Esophagus muscularis mucosa (tissue), 4 donors: ENCODE results near the gene IL10. TPM values are rescaled to one million over a fixed set of nuclear protein-coding genes. Genes with fewer than 3 reads are reported as not detected.

Source experiments
- DNase-seq: peaks from one replicate; pipeline ENCODE4 v3.0.0-alpha.2; 2017; ENCODE audit errors: extremely low spot score
- H3K27ac ChIP-seq, 4 donors: fragments of 200-600 bp; sonication (generic); replicated peaks in 1 of 4; 1 replicate in 3 of 4; 2 replicates in 1 of 4; pipeline ENCODE4 v1.5.1; 2016 to 2019; ENCODE audit warnings: mild to moderate bottlenecking in 1 of 4
- H3K27me3 ChIP-seq, 4 donors: fragments of 200-600 bp; sonication (generic); one replicate each; pipeline versions ENCODE4 v1.5.1 to v1.6.0; 2016 to 2019
- H3K36me3 ChIP-seq, 4 donors: fragments of 200-600 bp; sonication (generic); one replicate each; pipeline ENCODE4 v1.5.1; 2016 to 2019
- H3K4me1 ChIP-seq, 4 donors: fragments of 200-600 bp; sonication (generic); one replicate each; pipeline ENCODE4 v1.5.1; 2016 to 2019
- H3K4me3 ChIP-seq, 4 donors: fragments of 200-600 bp; sonication (generic); 1 replicate in 2 of 4; 2 replicates in 2 of 4; pipeline ENCODE4 v1.5.1; 2016 to 2019; ENCODE audit warnings: mild to moderate bottlenecking in 4 of 4, moderate library complexity in 1 of 4
- H3K9me3 ChIP-seq, 4 donors: fragments of 200-600 bp; sonication (generic); 1 replicate in 3 of 4; 2 replicates in 1 of 4; pipeline ENCODE4 v1.5.1; 2016 to 2019
- CTCF ChIP-seq, 3 experiments: fragments of 200-600 bp in 2 of 3; fragments of 450-650 bp in 1 of 3; sonication (generic) in 2 of 3; IDR thresholded peaks; one replicate each; pipeline ENCODE4 v1.5.1; 2017 to 2019; ENCODE audit warnings: antibody characterized with exemption in 3 of 3, mild to moderate bottlenecking in 2 of 3, moderate library complexity in 1 of 3
- EP300 ChIP-seq: sonication (generic); formaldehyde crosslinking; IDR thresholded peaks from one replicate; pipeline ENCODE4 v1.6.1; 2017; ENCODE audit warnings: antibody characterized with exemption
- POLR2A ChIP-seq: fragments of 450-650 bp; IDR thresholded peaks from one replicate; pipeline ENCODE4 v1.6.1; 2017; ENCODE audit warnings: antibody characterized with exemption, moderate library complexity, mild to moderate bottlenecking, low read depth
- POLR2AphosphoS5 ChIP-seq, 2 donors: sonication (generic); formaldehyde crosslinking; IDR thresholded peaks; one replicate each; pipeline ENCODE4 v1.6.1; 2017; ENCODE audit warnings: antibody characterized with exemption in 2 of 2
- WGBS: methylation state at CpG from one replicate; pipeline ENCODE4 v1.1.5; 2018; 5-methylcytosine and 5-hydroxymethylcytosine counted together
- intact Hi-C: fragments of 100-400 bp; cut with DNase I; formaldehyde crosslinking; loops from one replicate; pipeline ENCODE4 v1.15.1; 2023
- total RNA-seq, 4 donors: library from RNA; depleted of rRNA; stranded (reverse); fragments of >200 nt; gene quantifications; one replicate each; pipeline versions ENCODE4 v1.1.0 to v1.2.1, GENCODE V29; 2016

Gene IL10
- total RNA-seq, 4 donors from 2014 or later, result 0.83 to 5.1 (median 3.5) TPM

- no peak for DNase-seq
- intact Hi-C loops, result no loop called here
- no peaks in the 10 kb centered on the region for H3K27me3 ChIP-seq
- H3K4me1 ChIP-seq, result peaks cover 0 to 7% (median 0%) of the 10 kb centered on the region in 4 donors
- 85% methylated on average over 2 of the region's 2 CpGs for WGBS
- TF ChIP-seq EP300, result no peak
- no peak for TF ChIP-seq POLR2A
- no peak for TF ChIP-seq CTCF (IDR thresholded peaks at IDR 0.05)
- no peak for TF ChIP-seq POLR2AphosphoS5 (IDR thresholded peaks at IDR 0.05)
- peaks cover 0 to 10% (median 3%) of the 10 kb centered on the region in 4 donors for H3K9me3 ChIP-seq
- H3K4me3 ChIP-seq, result no peak overlapping the region
- H3K27ac ChIP-seq, result no peak overlapping the region
- H3K36me3 ChIP-seq, result no peaks in the 10 kb centered on the region
Measured at GRCh38 chr1:206812471-206812870, 40.2 kb upstream of the IL10 start.

DNA sequence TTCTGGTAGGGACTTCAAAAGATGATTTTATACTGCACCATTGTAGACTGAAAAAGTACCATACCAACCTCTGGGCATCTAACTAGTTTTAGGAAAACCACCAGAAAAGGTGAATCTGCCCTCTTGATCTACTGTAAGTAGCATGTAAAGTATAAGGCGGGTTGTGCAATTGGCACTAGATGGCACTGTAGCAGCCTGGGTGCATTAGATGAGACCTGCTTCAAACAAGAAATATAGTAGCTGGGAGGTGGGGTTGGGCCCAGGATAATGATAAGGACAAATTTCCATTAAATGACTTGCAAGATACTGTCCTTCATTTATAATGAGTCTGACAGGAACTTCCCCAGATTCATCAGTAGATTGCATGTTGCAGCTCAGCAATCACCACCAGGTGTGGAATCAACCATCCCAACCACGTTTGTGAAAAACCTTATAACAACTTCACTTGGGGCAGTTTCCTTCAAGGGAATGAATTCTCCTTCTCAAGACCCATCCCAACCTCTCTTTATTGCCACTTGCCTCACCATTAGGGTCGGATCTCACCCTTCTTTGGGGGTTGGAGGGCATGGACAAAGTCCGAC lies 37.3 kb upstream of the IL10 start:
- no peaks in the 10 kb centered on the region for H3K27me3 ChIP-seq
- H3K9me3 ChIP-seq, result peaks cover 0 to 10% (median 3%) of the 10 kb centered on the region in 4 donors
- intact Hi-C loops, result loop anchor here (2.0 to 10.0 kb wide), 2 partner anchors 103 to 175 kb away; partner anchors contain the start of gene DYRK3
- H3K27ac ChIP-seq, result no peak overlapping the region
- H3K4me1 ChIP-seq, result peaks cover 0 to under 1% (median 0%) of the 10 kb centered on the region in 4 donors
- DNase-seq, result no peak
- H3K4me3 ChIP-seq, result no peak overlapping the region
- TF ChIP-seq CTCF (IDR thresholded peaks at IDR 0.05) (peak in 1 of 3 experiments; percentile 16), POLR2AphosphoS5 (IDR thresholded peaks at IDR 0.05) (no peak), POLR2A (no peak), EP300 (no peak)
- 72% methylated on average over 4 of the region's 4 CpGs for WGBS
- H3K36me3 ChIP-seq, result no peaks in the 10 kb centered on the region

DNA sequence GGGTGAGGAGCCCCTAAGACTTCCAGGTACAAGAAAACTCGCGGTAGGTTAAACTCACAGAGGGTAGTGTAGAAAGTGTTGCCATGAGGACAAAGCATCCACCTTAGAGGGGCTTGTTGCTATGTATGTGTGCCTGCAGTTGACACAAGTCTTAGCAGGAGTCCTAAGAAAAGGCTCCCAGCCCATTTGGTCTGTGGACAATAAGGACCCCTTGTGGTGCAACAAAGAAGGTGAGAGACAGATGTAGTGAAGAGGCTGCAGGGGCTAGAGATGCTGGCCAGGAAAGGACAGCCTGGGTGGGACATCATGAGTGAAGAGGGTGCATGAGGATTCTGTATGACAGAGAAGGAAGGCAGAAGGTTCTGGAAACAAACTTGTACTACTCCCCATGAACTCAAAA lies 36.3 kb upstream of the IL10 start:
- TF ChIP-seq POLR2AphosphoS5 (IDR thresholded peaks at IDR 0.05) (no peak), CTCF (IDR thresholded peaks at IDR 0.05) (peak in 1 of 3 experiments; percentile 28)
- 63% methylated on average over 2 of the region's 2 CpGs for WGBS
- Histone ChIP-seq H3K4me1 (no peaks in the 10 kb centered on the region), H3K36me3 (no peaks in the 10 kb centered on the region), H3K27me3 (no peaks in the 10 kb centered on the region), H3K27ac (no peak overlapping the region), H3K9me3 (peaks cover 0 to 10% (median 3%) of the 10 kb centered on the region in 4 donors), H3K4me3 (no peak overlapping the region)
- intact Hi-C loops, result loop anchor here (2.0 to 10.0 kb wide), 2 partner anchors 104 to 174 kb away; partner anchors contain the start of gene DYRK3
- no peak for DNase-seq

DNA sequence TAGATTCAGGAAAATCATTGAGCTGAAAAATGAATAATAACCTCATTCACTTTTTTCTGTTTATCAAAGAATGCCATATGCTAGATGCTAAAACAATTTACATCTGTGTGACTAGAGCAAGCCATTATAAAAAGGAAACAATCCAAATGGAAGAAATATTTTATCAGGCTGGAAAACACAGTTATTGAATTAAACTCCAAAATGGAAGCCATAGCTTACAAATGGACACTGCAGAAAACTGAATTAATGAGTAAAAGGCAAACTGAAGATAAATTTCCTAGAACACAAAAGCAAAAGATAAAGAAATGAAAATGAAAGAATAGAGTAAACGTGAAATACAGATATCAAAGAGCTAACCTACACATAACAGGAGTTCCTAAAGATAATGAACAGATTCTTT lies 33.1 kb upstream of the IL10 start:
- Histone ChIP-seq H3K9me3 (no peaks in the 10 kb centered on the region), H3K27ac (no peak overlapping the region), H3K36me3 (no peaks in the 10 kb centered on the region), H3K4me3 (no peak overlapping the region), H3K27me3 (no peaks in the 10 kb centered on the region), H3K4me1 (no peaks in the 10 kb centered on the region)
- no peak for DNase-seq
- intact Hi-C loops, result loop anchor here (10.0 kb wide), 1 partner anchor 171 kb away; the partner anchor contains the start of gene DYRK3
- TF ChIP-seq POLR2A, result no peak
- TF ChIP-seq CTCF (IDR thresholded peaks at IDR 0.05), result no peak
- TF ChIP-seq POLR2AphosphoS5 (IDR thresholded peaks at IDR 0.05), result no peak
- no peak for TF ChIP-seq EP300
- WGBS, result 71% methylated on average over 1 of the region's 1 CpG
